SKM-1 (cell line): ENCODE results near the gene SHISAL2A.

Experiments used
- DNase-seq: peaks from one replicate; lab custom pipeline; 2025; ENCODE audit not compliant: unreplicated experiment; lab: John Stamatoyannopoulos, UW

Gene SHISAL2A

DNA sequence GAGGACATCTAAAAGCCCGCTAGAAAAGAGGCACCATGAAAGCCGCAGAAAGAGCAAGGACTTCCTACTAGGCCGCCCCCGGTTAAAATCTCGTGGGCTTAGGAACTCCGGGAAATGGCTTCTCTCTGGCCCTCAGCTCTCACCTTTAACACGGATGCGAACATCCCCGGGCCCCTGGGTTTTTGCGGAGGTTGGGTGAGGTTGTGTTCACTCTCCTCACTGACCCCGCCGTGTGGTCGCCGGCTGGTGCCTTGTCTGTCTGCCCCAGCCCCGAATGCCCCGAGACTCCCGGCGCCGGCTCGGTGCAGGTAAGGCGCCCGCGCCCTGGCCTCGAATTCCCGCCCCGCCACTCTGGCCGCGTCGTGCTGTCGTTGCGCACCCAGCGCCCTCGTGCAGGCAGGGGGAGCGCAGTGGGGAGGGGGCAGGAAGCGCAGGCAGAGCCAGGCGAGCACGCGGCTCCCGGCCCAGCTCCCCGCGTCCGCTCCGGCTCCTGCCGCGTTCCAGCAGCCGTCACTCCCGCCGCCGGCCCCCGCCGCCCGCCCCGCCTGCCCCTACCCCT lies at the start of gene SHISAL2A:
SHISAL2A (plus strand) TSS at position 437 of the 559 bp plus-strand sequence. CDS start 326 bp downstream, outside the sequence.
- DNase-seq: no peak

DNA sequence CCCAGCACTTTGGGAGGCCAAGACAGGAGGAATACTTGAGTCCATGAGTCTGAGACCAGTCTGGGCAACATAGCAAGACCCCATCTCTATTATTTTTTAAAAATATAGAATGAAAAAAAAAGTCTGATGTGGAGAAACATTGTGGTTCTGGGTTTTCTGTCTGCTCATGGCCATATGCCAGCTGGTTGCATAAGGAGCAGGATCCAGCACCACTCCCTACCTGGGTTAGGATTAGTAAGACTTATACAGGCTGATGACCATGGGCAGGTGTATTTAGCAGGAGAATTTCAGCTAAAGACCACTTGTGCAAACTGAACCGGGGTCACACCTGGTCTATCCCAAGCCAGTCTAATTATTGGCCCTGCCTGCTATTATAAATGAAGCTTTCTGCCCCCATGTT lies 47.5 kb upstream of the SHISAL2A start:
- no peak for DNase-seq

DNA sequence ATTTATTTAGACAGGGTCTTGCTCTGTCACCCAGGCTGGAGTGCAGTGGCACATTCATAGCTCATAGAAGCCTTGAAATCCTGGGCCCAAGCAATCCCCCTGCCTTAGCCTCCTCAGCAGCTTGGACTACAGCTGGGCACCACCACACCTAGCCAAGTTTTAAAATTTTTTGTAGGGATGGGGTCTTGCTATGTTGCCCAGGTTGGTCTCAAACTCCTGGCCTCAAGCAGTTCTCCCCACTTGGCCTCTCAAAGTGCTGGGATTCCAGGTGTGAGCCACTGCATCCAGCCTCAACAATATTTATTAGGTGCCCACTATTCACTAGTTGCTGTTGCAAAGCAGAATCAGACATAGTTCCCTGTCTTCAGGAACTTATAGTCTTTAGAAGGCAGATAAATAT lies 44.9 kb upstream of the SHISAL2A start:
- no peak for DNase-seq

DNA sequence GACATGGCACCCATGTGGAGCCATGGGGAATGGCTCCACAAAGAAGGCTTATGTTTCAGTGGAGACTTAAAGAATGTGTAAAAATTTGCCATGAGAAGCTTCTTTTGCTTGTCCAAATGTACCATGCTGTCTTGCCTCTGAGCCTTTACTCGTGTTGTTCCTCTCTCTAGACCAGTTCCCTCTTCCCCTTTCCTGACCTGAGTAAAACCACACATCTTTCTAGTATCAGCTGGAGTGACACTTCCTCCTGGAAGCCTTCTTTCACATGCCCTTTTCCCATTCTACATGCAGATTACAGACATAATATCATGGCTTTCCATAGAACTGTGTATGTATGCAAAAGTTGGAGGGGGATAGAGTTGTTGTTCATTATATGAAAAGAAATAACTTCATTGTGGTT lies 44.4 kb upstream of the SHISAL2A start:
- peak; percentile 90 for DNase-seq

DNA sequence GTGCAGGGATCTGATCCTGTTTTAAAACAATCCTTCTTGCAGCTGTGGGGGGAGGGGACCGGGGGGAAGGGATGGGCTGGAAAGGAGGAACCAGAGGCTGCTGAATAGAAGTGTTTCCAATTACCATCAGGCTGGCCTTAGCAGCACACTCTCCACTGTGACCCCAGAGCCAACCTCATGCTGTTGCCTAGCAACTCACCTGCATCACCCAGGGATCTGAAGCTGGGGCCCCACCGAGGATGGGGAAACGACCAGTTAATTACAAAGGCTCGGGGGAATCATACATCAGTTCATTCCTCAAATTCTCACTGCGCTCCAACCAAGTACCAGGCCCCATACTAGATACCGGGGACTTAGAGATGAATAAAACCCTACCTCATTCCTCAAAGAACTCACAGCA lies 42.7 kb upstream of the SHISAL2A start:
- DNase-seq: no peak

DNA sequence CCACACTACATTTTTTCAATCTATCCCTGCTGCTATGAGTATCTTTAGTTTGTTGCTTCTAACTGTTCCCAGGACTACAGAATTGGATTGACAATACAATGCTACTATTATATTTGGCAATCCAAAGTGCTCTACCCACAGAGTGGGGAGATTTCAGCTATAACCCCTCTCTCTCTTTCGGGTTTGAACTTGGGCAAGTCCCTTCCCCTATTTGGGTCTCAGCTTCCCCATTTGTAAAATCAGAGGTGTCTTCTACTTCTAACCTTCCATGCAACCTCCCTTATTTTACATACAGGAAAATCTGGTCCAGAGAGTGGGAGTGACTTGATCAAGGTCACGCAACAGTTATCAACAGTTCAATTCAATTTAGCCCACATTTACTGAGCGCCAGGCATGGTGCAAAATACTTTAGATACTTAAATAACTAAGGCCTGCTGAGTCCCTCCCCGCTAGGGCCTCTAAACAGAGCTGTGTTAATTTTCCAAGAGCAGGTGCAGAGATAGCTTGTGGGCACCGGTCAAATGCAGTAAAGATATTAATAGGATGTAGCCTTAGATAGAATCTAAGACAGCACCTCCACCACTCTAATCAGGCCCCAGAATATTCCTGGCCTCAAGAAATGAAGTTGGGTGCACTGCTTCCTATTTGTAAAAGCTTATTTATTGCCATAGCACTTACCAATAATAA lies 40.2 kb upstream of the SHISAL2A start:
- DNase-seq: peak; percentile 60

DNA sequence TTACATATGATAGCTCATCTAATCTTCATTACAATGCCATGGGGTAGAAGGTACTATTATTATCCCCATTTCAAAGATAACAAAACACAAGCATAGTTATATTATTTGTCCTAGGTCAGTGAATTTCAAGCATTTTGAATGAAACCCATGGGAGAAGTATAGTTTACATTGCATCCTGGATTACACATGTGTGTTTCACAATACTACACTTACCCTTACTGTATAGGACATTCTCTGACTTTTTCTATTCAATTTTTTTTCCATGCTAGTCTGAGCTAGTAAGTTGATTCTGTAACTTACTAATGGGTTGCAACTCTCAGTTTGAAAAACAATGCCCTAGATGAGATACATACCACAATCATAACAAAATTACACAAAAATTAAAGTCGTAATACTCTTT lies 39.5 kb upstream of the SHISAL2A start:
- no peak for DNase-seq

DNA sequence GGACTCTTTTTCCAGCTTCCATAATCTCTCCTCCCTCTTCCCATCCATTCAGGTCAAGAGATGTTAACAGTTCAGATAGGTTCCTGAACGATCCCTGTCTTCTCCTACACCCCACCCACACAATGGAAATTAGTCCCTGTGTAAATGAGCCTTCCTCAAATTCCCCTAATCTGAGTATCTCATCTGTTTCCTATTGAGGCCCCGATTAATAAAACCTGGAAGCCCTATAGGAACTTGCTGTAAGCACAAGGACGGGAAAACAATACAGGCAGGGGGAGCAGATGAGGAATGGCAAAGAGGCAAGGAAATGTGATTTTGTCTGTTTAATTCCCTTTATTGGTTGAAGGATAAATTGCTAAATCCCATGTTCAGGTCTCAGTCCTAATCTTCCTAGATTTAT lies 37.9 kb upstream of the SHISAL2A start:
- no peak for DNase-seq

DNA sequence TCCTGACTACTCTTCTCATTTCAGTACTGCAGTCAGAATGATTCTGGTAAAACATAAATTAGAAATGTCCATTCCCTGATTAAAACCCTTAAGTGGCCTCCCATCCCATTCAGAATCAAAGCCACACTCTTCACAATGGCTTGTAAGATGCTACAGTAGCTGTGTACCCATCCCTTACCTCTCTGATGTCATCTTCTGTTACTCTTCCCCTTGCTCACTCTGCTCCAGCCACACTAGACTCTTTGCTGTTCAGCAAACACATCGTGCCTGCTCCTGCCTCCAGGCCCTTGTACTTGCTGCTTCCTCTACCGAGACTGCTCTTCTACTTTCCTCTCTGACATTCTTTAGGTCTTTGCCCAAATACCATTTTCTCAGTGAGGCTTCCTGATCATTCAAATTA lies 35.1 kb upstream of the SHISAL2A start:
- no peak for DNase-seq

DNA sequence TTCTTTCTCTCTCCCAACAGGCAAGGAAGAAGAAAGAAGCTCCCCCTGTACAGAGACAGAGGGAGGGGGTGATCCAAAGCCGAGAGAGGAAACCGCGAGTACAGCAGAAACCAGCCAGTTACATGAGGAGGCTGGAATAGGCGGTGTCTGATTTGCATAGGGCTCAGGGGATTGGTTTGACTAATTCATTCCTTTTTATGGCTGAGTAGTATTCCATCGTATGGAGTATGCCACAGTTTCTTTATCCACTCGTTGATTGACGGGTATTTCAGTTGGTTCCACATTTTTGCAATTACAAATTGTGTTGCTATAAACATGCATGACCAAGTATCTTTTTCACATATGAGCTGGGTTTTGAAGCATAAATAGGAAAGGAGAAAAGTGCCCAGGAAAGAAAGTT lies 34.2 kb upstream of the SHISAL2A start:
- DNase-seq: no peak

DNA sequence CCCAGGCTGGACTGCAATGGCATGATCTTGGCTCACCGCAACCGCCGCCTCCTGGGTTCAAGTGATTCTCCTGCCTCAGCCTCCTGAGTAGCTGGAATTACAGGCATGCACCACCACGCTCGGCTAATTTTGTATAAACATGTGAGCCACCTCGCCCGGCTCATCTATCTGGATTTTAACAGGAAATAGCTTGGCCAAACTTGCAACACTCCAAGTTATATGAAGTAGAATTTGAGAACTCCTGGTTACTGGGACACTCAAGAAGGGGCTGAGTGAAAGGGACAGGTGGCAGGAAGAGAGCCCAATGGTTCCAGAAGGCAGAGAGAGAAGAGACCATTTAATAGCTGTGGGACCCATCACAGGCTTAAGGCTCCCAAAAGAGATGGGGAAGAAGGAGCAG lies 33.7 kb upstream of the SHISAL2A start:
- DNase-seq: no peak

DNA sequence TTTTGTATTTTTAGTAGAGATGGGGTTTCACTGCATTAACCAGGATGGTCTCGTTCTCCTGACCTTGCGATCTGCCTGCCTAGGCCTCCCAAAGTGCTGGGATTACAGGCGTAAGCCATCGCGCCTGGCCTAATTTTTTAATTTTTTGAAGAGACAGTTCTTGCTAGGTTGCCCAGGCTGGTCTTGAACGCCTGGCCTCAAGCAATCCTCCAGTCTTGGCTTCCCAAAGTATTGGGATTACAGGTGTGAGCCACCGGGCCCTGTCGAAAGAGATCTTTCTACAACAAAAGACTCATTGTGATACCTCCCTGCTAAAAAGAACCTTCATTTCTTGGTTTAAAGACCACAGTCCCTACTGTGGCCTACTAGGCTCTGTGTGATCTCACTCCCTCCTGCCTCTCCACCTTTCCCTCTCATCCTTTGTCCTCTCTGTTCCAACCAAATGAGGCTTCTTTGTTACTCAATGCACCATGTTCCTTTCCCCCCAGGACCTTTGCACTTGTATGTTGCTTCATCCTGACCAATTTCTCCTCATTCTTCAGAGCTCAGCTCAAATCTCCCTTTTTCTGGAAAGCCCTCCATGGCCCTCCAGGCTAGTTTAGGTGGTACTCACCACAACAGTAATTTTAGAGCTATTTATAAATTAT lies 32.3 kb upstream of the SHISAL2A start:
- DNase-seq: no peak

DNA sequence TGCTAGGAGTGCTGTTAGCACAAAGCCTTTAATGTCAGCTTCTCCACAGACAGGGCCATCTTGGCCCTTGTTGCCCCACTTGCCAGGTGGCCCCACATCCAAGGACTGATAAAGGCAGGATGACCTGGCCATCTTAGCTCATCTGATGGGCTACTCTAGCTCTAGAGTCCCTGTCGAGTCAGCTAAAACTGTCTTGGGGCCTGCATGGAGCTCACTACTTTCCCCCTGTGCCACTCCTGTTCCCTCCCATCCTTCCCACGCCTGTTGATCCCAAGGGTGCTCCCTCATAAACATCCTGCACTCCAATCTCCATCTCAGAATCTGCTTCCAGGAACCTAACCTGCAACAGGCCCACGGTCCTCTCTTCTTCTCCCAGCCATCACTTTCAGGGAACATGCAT lies 31.4 kb upstream of the SHISAL2A start:
- DNase-seq: no peak

DNA sequence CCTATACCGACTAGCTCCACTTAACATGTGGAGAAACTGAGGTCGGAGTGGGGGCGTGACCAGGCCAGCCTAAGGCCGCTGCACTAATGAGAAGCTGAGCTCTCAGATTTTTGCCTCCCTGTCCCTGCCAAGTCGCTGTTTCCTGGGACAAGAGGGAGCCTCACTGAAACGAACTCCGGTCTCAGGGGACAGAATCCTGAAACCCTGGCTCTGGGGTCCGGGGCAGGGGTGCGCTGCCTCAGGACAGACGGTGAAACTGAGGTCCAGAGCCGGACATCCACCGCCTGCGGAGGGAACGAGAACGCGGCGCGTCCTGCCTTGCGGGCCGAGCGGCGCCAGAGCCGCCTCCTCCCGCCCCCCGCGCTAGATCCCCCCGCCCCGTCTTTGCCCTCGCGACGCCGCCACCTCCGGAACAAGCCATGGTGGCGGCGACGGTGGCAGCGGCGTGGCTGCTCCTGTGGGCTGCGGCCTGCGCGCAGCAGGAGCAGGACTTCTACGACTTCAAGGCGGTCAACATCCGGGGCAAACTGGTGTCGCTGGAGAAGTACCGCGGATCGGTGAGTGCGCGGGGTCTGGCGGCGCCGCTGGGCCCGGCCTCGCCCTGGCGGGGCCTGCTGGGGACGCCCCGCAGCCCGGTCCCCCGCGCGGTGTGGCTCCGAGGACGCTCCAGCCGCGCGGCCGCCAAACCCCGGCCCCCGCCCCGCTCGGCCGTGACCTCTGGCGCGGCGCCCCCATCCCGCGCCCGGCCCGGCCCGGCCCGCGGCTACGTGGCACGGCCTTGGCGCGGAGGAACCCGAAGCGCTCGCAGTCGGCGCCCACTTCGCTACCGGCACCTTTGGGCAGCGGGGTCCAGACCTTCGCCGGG lies 30.7 kb upstream of the SHISAL2A start, which contains the start of gene GPX7:
GPX7 (plus strand) TSS at position 381 of the 865 bp plus-strand sequence; CDS start at position 420, 39 bp downstream.
- no peak for DNase-seq

DNA sequence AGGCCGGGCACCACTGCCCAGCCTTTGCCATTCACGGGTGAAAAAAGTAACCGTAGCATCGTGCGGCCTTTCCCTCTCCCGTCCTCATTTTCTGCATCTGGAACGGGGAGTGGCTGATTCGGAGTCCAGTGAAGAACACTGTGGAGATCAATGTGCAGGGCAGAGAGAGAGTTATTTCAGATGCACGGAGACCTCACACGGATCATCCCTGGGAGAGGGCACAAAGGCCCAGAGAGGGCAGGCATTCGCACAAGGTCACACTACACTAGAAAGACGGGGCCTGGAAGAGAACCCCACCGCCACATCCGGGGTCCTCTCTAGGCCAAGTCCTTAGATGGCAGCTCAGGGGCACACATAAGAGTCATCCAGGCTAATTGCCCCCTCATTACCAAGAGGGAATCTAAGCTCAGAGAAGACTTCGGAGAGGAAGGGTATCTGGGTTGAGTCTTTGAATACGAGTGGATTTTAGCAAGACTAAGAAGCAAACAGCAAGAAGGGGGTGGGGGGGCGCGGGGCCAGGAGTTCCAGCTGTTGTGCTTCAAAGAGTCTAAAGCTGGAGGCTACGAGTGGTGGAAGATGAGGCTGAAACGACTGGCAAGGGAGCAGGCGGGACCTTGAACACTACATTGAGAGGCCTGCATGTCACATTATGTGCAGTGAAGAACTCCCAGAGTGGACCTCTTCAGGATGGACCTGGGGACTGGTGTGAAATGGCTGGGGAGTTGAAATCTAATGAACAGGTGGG lies 29.9 kb upstream of the SHISAL2A start:
- DNase-seq: no peak

DNA sequence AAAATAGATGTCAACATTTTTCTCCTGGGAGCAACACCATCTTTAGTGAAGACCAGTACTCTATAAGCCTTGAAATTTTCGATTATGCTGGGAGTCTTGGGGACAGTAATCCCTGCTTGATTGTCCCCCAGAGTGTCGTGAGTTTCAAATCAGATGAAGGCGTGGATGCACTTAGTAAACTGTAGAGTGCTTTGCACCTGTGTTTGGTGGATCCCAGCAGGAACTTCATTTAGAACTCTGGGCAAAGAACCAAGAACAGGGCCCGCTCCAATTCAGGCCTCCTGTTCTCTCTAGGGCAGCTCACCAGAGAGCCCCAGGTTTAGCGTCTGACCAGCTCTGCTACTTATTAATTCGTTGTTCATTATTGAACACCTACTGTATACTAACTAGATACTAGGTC lies 29.3 kb upstream of the SHISAL2A start:
- DNase-seq: no peak

DNA sequence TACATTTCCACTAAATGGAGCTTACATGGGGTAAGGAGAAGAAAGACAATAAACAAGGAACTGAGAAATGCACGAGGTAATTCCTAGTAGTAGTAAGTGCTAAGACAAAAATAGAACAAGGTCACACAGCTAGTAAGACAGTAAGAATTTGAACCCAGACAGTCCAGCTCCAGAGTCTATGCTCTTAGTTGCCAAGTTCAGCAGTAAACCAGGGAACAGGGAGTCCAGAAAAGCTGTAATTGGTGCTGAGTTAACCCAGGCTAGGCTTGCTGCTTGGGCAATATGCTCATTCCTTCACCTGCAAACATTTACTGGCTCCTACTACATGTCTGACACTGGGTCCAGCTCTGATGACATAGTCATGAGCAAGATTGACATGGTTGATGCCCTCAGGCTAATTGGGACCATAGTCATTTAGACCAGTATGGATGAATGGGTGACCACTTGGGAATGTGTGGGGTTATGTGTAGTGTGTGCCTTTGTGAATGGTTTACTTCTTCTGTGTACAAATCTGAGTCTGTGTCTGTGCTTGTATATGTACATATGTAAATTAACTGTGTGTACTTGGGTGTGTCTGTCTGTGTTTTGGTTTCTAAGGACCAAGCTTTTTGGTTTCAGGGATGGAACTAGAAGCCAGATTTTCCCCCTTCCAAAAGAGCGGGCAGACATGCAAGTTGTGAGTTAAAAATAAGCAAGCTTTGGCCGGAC lies 28.8 kb upstream of the SHISAL2A start:
- DNase-seq: no peak

DNA sequence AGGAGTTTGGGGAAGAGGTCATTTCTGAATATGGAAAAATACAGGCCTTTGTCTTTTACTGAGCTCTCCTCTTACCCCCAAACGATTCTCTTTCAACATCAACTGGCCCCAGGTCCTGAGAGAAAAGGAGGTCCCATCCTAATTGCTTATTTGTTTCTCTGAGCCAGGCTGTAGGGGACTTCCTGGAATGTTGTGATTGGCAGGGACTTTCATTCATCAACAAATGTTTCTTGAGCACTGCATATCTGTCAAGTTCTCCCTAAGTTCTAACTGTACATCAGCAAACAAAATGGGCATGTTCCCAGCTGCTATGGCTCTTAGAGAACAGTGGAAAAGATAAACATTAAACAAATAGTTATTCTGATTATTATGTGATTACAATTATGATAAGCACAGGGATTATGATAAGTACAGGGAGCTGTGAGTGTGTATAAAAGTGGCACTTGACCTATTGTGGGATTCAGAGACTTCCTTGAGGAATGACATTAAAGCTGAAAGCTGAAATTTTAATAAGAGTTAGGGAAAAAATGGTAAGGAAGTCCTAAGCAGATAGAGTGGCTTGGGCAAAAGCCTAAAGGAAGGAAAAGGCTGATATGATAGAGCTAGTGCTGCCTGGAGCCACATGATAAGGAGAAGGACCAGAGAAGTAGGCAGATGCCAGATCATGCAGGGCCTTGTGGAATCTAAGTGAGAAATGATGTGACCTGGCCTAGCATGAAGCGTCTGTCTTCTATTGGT lies 19.2 kb upstream of the SHISAL2A start:
- no peak for DNase-seq

DNA sequence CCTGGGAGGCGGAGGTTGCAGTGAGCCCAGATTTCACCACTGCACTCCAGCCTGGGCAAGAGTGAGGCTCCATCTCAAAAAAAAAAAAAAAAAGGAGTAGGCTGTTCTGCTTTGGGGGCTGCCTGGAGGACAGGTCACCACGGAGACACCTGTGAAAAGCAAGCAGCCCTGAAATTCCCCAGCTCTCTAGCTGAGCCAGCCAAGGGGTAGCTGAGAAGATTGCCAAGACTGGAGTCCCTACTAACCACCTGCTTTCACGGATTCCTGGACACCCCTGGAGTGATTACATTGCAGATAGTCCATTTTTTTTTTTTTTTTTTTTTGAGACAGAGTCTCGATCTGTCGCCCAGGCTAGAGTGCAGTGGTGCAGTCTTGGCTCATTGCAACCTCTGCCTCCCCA lies 18.3 kb upstream of the SHISAL2A start:
- no peak for DNase-seq
